ENCODE data around the gene LRRC3B.

Gene LRRC3B

GRCh38 chr3:26708501-26708900 is 85.9 kb downstream of the LRRC3B start:
- H3K9me3 ChIP-seq (ENCODE audit: insufficient read depth, low read depth, low read length) = no peaks in the 10 kb centered on the region
- no peak for TF ChIP-seq EZH2phosphoT487 (IDR thresholded peaks at IDR 0.05; ENCODE audit: borderline replicate concordance)
- TF ChIP-seq CTCF (conservative IDR thresholded peaks at IDR 0.05; ENCODE audit: low read length) = no peak
- H3F3A ChIP-seq (ENCODE audit: low read depth) = no peaks in the 10 kb centered on the region
- H3K79me2 ChIP-seq (ENCODE audit: insufficient read depth, low read length) = no peaks in the 10 kb centered on the region
- H3K4me2 ChIP-seq (ENCODE audit: low read depth, low read length, poor library complexity, severe bottlenecking) = no peak overlapping the region
- H3K4me3 ChIP-seq (ENCODE audit: low read length, poor library complexity, severe bottlenecking) = no peak overlapping the region
- no peaks in the 10 kb centered on the region for H3K36me3 ChIP-seq (ENCODE audit: insufficient read depth, low read length)
- H2AFZ ChIP-seq (ENCODE audit: low read length) = no peak overlapping the region
- H4K20me1 ChIP-seq (ENCODE audit: insufficient read depth, low read length, poor library complexity, severe bottlenecking) = no peaks in the 10 kb centered on the region
- no peak overlapping the region for H3K9ac ChIP-seq (ENCODE audit: low read depth, low read length, poor library complexity, severe bottlenecking)
- H3K9me2 ChIP-seq (replicated peaks; ENCODE audit: low read depth, low read length) = no peaks in the 10 kb centered on the region
- H3K4me1 ChIP-seq (ENCODE audit: insufficient read depth, low read length, poor library complexity, severe bottlenecking) = no peaks in the 10 kb centered on the region
- H3K27me3 ChIP-seq (ENCODE audit: insufficient read depth, low read length, poor library complexity, severe bottlenecking) = no peaks in the 10 kb centered on the region

- no peaks in the 10 kb centered on the region for H3K4me1 ChIP-seq (ENCODE audit: insufficient read depth, low read length, poor library complexity, severe bottlenecking)
- H3K9ac ChIP-seq (ENCODE audit: low read depth, low read length, poor library complexity, severe bottlenecking) = no peak overlapping the region
- H3K9me3 ChIP-seq (ENCODE audit: insufficient read depth, low read depth, low read length) = no peaks in the 10 kb centered on the region
- no peaks in the 10 kb centered on the region for H4K20me1 ChIP-seq (ENCODE audit: insufficient read depth, low read length, poor library complexity, severe bottlenecking)
- H3K27me3 ChIP-seq (ENCODE audit: insufficient read depth, low read length, poor library complexity, severe bottlenecking) = no peaks in the 10 kb centered on the region
- H2AFZ ChIP-seq (ENCODE audit: low read length) = no peak overlapping the region
- H3K9me2 ChIP-seq (replicated peaks; ENCODE audit: low read depth, low read length) = no peaks in the 10 kb centered on the region
- no peaks in the 10 kb centered on the region for H3K79me2 ChIP-seq (ENCODE audit: insufficient read depth, low read length)
- no peaks in the 10 kb centered on the region for H3F3A ChIP-seq (ENCODE audit: low read depth)
- H3K4me3 ChIP-seq (ENCODE audit: low read length, poor library complexity, severe bottlenecking) = no peak overlapping the region
- H3K36me3 ChIP-seq (ENCODE audit: insufficient read depth, low read length) = no peaks in the 10 kb centered on the region
- no peak for TF ChIP-seq EZH2phosphoT487 (IDR thresholded peaks at IDR 0.05; ENCODE audit: borderline replicate concordance)
- TF ChIP-seq CTCF (conservative IDR thresholded peaks at IDR 0.05; ENCODE audit: low read length) = peak; percentile 82
- H3K4me2 ChIP-seq (ENCODE audit: low read depth, low read length, poor library complexity, severe bottlenecking) = no peak overlapping the region
Observed at GRCh38 chr3:26712211-26713026, 89.8 kb downstream of the LRRC3B start.

- H3K9me2 ChIP-seq (replicated peaks; ENCODE audit: low read depth, low read length) = no peaks in the 10 kb centered on the region
- no peaks in the 10 kb centered on the region for H3K36me3 ChIP-seq (ENCODE audit: insufficient read depth, low read length)
- no peak overlapping the region for H3K9ac ChIP-seq (ENCODE audit: low read depth, low read length, poor library complexity, severe bottlenecking)
- H3K4me1 ChIP-seq (ENCODE audit: insufficient read depth, low read length, poor library complexity, severe bottlenecking) = no peaks in the 10 kb centered on the region
- no peak for TF ChIP-seq EZH2phosphoT487 (IDR thresholded peaks at IDR 0.05; ENCODE audit: borderline replicate concordance)
- TF ChIP-seq CTCF (conservative IDR thresholded peaks at IDR 0.05; ENCODE audit: low read length) = no peak
- H3K9me3 ChIP-seq (ENCODE audit: insufficient read depth, low read depth, low read length) = no peaks in the 10 kb centered on the region
- H3K79me2 ChIP-seq (ENCODE audit: insufficient read depth, low read length) = no peaks in the 10 kb centered on the region
- H3K4me3 ChIP-seq (ENCODE audit: low read length, poor library complexity, severe bottlenecking) = no peak overlapping the region
- H3K4me2 ChIP-seq (ENCODE audit: low read depth, low read length, poor library complexity, severe bottlenecking) = no peak overlapping the region
- no peaks in the 10 kb centered on the region for H3F3A ChIP-seq (ENCODE audit: low read depth)
- no peak overlapping the region for H2AFZ ChIP-seq (ENCODE audit: low read length)
- no peaks in the 10 kb centered on the region for H4K20me1 ChIP-seq (ENCODE audit: insufficient read depth, low read length, poor library complexity, severe bottlenecking)
- no peaks in the 10 kb centered on the region for H3K27me3 ChIP-seq (ENCODE audit: insufficient read depth, low read length, poor library complexity, severe bottlenecking)
Observed at GRCh38 chr3:26713091-26713490, 90.5 kb downstream of the LRRC3B start.
